Neural cell (in vitro differentiated cells): ENCODE data around the gene MBD5. TPM values are rescaled to one million over a fixed set of nuclear protein-coding genes. Genes with fewer than 3 reads are reported as not detected.

ENCODE experiments used
- H2AFZ ChIP-seq: fragments of 200-600, 300-800 bp; sonication (generic), shearing (Covaris generic); 2 replicates; pipeline ENCODE4 v1.6.0; 2014; ENCODE audit warnings: low read depth, mild to moderate bottlenecking, antibody characterized with exemption, low read length, moderate library complexity
- H3F3A ChIP-seq: fragments of 200-600 bp; shearing (Covaris generic); 2 replicates; pipeline ENCODE4 v1.6.1; 2016; ENCODE audit warnings: mild to moderate bottlenecking, moderate library complexity, mixed read lengths, antibody characterized with exemption, low read length; ENCODE audit not compliant: insufficient read depth, poor library complexity, severe bottlenecking
- H3K27ac ChIP-seq: fragments of 200-600, 300-800 bp; sonication (generic), shearing (Covaris generic); 2 replicates; pipeline ENCODE4 v1.5.1; 2014; ENCODE audit warnings: mild to moderate bottlenecking, low read length, moderate library complexity
- H3K27me3 ChIP-seq: fragments of 300-800, 200-600 bp; sonication (generic), shearing (Covaris generic); 2 replicates; pipeline ENCODE4 v1.6.0; 2014; ENCODE audit warnings: mild to moderate bottlenecking, low read depth, low read length, moderate library complexity; ENCODE audit not compliant: insufficient read depth
- H3K36me3 ChIP-seq: fragments of 300-800, 200-600 bp; sonication (generic), shearing (Covaris generic); 2 replicates; pipeline ENCODE4 v1.5.1; 2014; ENCODE audit warnings: mild to moderate bottlenecking, antibody characterized with exemption, low read length, moderate library complexity; ENCODE audit not compliant: insufficient read depth
- H3K4me2 ChIP-seq: fragments of 300-800, 200-600 bp; sonication (generic), shearing (Covaris generic); 2 replicates; pipeline ENCODE4 v1.6.0; 2014; ENCODE audit warnings: mild to moderate bottlenecking, low read length
- H3K4me3 ChIP-seq: fragments of 300-800, 200-600 bp; sonication (generic), shearing (Covaris generic); 2 replicates; pipeline ENCODE4 v1.5.1; 2014; ENCODE audit warnings: mild to moderate bottlenecking, low read length, moderate library complexity
- H3K79me2 ChIP-seq: fragments of 200-600 bp; shearing (Covaris generic); replicated peaks from 2 replicates; pipeline ENCODE4 v1.6.0; 2014; ENCODE audit warnings: mild to moderate bottlenecking, low read length, moderate library complexity; ENCODE audit not compliant: insufficient read depth
- H3K9ac ChIP-seq: fragments of 300-800, 200-600 bp; sonication (generic), shearing (Covaris generic); 2 replicates; pipeline ENCODE4 v1.6.1; 2016; ENCODE audit warnings: mild to moderate bottlenecking, low read length, mixed read lengths
- H3K9me2 ChIP-seq: fragments of 200-600 bp; shearing (Covaris generic); 2 replicates; pipeline ENCODE4 v1.6.1; 2016; ENCODE audit warnings: mild to moderate bottlenecking, low read length, mixed read lengths; ENCODE audit not compliant: insufficient read depth
- H3K9me3 ChIP-seq: fragments of 200-600, 300-800 bp; sonication (generic), shearing (Covaris generic); 2 replicates; pipeline ENCODE4 v1.6.1; 2016; ENCODE audit warnings: mild to moderate bottlenecking, mixed run types, low read length, moderate library complexity, mixed read lengths
- H4K20me1 ChIP-seq: fragments of 200-600 bp; shearing (Covaris generic); 2 replicates; pipeline ENCODE4 v1.6.1; 2016; ENCODE audit warnings: mild to moderate bottlenecking, mixed run types; ENCODE audit not compliant: insufficient read depth
- EP300 ChIP-seq: fragments of 450-650 bp; conservative IDR thresholded peaks from 2 replicates; pipeline ENCODE4 v1.6.1; 2014; ENCODE audit warnings: antibody characterized with exemption, mild to moderate bottlenecking, moderate library complexity; ENCODE audit not compliant: poor library complexity, severe bottlenecking
- EZH2 ChIP-seq: fragments of 200-600, 300-800 bp; shearing (Covaris generic), sonication (generic); IDR thresholded peaks from 2 replicates; pipeline ENCODE4 v1.6.1; 2014; ENCODE audit warnings: antibody characterized with exemption, low read length, borderline replicate concordance, mild to moderate bottlenecking; ENCODE audit not compliant: insufficient read depth, poor library complexity, severe bottlenecking
- MXI1 ChIP-seq: fragments of 450-650 bp; conservative IDR thresholded peaks from 2 replicates; pipeline ENCODE4 v1.6.1; 2014; ENCODE audit warnings: antibody characterized with exemption, mild to moderate bottlenecking; ENCODE audit not compliant: poor library complexity, severe bottlenecking
- POLR2AphosphoS5 ChIP-seq: IDR thresholded peaks from 2 replicates; pipeline ENCODE4 v1.6.1; 2012
- RAD21 ChIP-seq: fragments of 450-650 bp; conservative IDR thresholded peaks from 2 replicates; pipeline ENCODE4 v1.6.1; 2014; ENCODE audit warnings: antibody characterized with exemption, mild to moderate bottlenecking, moderate library complexity
- SMC3 ChIP-seq: fragments of 450-650 bp; conservative IDR thresholded peaks from 2 replicates; pipeline ENCODE4 v1.6.1; 2014; ENCODE audit warnings: antibody characterized with exemption, mild to moderate bottlenecking, moderate library complexity; ENCODE audit not compliant: poor library complexity
- TAF1 ChIP-seq: IDR thresholded peaks from 2 replicates; pipeline ENCODE4 v1.6.1; 2012; ENCODE audit warnings: low read depth
- polyA plus RNA-seq: library from polyadenylated mRNA; depleted of rRNA; stranded (reverse); fragments of >200 nt; gene quantifications from 2 replicates; pipeline ENCODE4 v1.2.3, GENCODE V29; 2014
- TF ChIP-seq, protein P1 (sequence below): IDR thresholded peaks from 2 replicates; pipeline ENCODE4 v1.6.1; 2012; ENCODE audit warnings: borderline replicate concordance
- TF ChIP-seq, protein P2 (sequence below): fragments of 450-650 bp; IDR thresholded peaks from 2 replicates; pipeline ENCODE4 v1.5.1; 2014; ENCODE audit warnings: antibody characterized with exemption, mild to moderate bottlenecking, moderate library complexity; ENCODE audit not compliant: poor library complexity, severe bottlenecking

MBD5 gene
- polyA plus RNA-seq, 1 donor from 2014 or later: 9.7 TPM

DNA sequence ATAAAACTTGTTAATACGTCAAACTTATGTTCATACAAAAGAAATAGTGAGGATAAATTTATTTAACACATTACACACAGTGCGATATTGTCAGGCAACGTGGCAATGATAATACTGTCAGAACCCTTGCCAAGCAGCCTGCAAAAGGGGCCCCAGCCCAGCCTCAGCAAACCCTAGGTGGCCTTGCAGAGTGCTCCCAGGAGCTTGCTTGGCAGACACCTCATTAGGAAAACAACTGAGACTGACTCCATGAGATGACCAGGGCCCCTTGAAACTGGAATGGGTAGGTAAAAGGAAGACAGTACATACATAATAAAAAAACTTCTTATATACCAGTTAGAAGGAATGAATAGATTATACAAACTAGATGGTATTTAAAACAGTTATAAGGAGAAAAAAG is 487.1 kb downstream of the MBD5 start:
- Histone ChIP-seq H2AFZ (no peak overlapping the region), H3K9me3 (no peaks in the 10 kb centered on the region), H3K4me3 (no peak overlapping the region), H3K36me3 (peaks cover 3% of the 10 kb centered on the region), H3K27ac (no peak overlapping the region), H3K9me2 (no peaks in the 10 kb centered on the region), H3K79me2 (no peaks in the 10 kb centered on the region), H3F3A (no peaks in the 10 kb centered on the region), H3K27me3 (no peaks in the 10 kb centered on the region), H3K9ac (no peak overlapping the region), H3K4me2 (no peak overlapping the region), H4K20me1 (no peaks in the 10 kb centered on the region)
- no peak for TF ChIP-seq MXI1

DNA sequence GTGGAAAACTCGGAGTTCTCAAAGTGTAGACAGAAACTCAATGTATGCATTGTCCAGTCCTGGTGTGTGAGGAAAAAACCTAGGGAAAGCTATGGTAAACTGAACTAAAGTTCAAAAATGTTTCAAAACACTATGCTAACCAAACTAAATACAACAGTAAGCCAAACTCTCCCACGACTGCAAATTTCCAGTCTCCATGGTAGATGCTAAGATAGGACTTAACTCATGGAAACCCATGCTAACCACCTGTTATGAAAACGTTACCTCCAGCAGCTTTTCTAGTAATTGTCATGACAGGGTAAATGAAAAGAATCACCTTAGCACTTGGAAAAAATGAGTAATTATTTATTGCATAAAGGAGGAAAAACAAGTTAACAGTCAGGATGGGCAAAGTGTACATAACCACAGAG is 488.0 kb downstream of the MBD5 start:
- Histone ChIP-seq H3K9me3 (no peaks in the 10 kb centered on the region), H3K27ac (no peak overlapping the region), H2AFZ (no peak overlapping the region), H3K79me2 (no peaks in the 10 kb centered on the region), H4K20me1 (no peaks in the 10 kb centered on the region), H3K9me2 (no peaks in the 10 kb centered on the region), H3K4me2 (no peak overlapping the region), H3F3A (no peaks in the 10 kb centered on the region), H3K4me3 (no peak overlapping the region), H3K27me3 (no peaks in the 10 kb centered on the region), H3K9ac (no peak overlapping the region), H3K36me3 (peaks cover 3% of the 10 kb centered on the region)
- TF ChIP-seq TAF1 (no peak), POLR2AphosphoS5 (no peak), EP300 (no peak), RAD21 (no peak), MXI1 (no peak), EZH2 (no peak), SMC3 (no peak)
- TF ChIP-seq, protein P1, sequence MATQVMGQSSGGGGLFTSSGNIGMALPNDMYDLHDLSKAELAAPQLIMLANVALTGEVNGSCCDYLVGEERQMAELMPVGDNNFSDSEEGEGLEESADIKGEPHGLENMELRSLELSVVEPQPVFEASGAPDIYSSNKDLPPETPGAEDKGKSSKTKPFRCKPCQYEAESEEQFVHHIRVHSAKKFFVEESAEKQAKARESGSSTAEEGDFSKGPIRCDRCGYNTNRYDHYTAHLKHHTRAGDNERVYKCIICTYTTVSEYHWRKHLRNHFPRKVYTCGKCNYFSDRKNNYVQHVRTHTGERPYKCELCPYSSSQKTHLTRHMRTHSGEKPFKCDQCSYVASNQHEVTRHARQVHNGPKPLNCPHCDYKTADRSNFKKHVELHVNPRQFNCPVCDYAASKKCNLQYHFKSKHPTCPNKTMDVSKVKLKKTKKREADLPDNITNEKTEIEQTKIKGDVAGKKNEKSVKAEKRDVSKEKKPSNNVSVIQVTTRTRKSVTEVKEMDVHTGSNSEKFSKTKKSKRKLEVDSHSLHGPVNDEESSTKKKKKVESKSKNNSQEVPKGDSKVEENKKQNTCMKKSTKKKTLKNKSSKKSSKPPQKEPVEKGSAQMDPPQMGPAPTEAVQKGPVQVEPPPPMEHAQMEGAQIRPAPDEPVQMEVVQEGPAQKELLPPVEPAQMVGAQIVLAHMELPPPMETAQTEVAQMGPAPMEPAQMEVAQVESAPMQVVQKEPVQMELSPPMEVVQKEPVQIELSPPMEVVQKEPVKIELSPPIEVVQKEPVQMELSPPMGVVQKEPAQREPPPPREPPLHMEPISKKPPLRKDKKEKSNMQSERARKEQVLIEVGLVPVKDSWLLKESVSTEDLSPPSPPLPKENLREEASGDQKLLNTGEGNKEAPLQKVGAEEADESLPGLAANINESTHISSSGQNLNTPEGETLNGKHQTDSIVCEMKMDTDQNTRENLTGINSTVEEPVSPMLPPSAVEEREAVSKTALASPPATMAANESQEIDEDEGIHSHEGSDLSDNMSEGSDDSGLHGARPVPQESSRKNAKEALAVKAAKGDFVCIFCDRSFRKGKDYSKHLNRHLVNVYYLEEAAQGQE: no peak
- TF ChIP-seq, protein P2, sequence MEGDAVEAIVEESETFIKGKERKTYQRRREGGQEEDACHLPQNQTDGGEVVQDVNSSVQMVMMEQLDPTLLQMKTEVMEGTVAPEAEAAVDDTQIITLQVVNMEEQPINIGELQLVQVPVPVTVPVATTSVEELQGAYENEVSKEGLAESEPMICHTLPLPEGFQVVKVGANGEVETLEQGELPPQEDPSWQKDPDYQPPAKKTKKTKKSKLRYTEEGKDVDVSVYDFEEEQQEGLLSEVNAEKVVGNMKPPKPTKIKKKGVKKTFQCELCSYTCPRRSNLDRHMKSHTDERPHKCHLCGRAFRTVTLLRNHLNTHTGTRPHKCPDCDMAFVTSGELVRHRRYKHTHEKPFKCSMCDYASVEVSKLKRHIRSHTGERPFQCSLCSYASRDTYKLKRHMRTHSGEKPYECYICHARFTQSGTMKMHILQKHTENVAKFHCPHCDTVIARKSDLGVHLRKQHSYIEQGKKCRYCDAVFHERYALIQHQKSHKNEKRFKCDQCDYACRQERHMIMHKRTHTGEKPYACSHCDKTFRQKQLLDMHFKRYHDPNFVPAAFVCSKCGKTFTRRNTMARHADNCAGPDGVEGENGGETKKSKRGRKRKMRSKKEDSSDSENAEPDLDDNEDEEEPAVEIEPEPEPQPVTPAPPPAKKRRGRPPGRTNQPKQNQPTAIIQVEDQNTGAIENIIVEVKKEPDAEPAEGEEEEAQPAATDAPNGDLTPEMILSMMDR: no peak

DNA sequence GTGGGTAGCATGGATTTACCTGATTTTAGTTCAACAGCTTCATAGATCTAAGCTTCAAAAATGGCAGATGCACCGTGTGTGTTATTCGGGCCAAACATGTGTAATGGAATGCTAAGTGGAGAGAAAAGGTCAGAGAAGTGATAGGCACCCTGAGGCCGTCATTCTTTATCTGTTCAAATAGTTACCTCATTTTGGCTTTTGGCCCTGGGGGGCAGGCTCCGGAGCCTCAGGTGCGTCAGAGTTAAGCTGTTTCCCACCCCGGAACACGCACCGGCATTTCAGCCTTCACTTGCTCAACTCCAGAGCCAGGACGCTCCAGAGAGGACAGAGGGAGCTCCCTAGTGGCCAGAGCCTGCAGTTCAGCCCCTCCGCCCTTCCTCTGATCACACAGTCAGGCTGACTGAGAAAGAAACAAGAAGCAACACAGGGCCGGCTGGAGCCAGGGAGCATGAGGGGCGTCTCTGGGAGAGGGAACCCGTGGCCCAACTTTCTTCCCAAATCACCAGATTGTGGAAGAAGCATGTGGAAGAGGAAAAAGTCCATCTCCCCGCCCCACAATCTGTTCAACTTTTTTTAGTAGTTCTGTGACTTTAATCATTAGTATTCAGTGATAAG is 488.5 kb downstream of the MBD5 start:
- H3K9ac ChIP-seq: no peak overlapping the region
- no peak overlapping the region for H3K4me2 ChIP-seq

More for the DNA sequence above, 488.5 kb downstream of the MBD5 start:
- Histone ChIP-seq H3K9me3 (no peaks in the 10 kb centered on the region), H2AFZ (no peak overlapping the region), H3K27me3 (no peaks in the 10 kb centered on the region), H4K20me1 (no peaks in the 10 kb centered on the region), H3K9me2 (no peaks in the 10 kb centered on the region), H3K4me3 (no peak overlapping the region), H3F3A (no peaks in the 10 kb centered on the region), H3K79me2 (no peaks in the 10 kb centered on the region), H3K27ac (no peak overlapping the region), H3K36me3 (peaks cover 3% of the 10 kb centered on the region)
- TF ChIP-seq POLR2AphosphoS5: no peak
- no peak for TF ChIP-seq TAF1
- TF ChIP-seq EZH2: no peak
- peak; percentile 75 for TF ChIP-seq RAD21
- TF ChIP-seq, protein P2: peak; percentile 70
- TF ChIP-seq SMC3: peak; percentile 74
- TF ChIP-seq, protein P1: no peak
- TF ChIP-seq MXI1: no peak
- no peak for TF ChIP-seq EP300
